ENCODE results near the gene SLC25A44. TPM values are rescaled to one million over a fixed set of nuclear protein-coding genes. Genes with fewer than 3 reads are reported as not detected.

Gene SLC25A44
- total RNA-seq, 1 experiment from 2014 or later, result 33.0 TPM

DNA sequence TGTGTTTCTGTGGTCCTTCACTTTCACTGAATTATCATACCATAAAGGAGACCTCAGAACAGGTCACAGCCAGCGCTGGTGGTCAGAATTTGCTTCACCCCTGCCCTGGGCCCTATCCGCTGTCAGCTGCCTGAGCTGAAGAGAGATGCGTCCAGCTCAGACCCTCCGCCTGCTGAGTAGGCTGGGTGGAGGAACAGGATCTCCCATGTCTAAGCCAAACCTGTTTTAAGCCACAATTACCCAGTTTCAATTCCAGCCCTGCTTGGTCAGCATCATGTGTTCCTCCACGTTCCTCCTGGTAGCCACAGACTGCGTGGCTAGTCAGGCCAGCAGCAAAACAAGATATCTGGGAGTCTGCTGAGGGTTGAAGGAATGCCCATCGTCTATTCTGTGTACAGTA lies 34.6 kb downstream of the SLC25A44 start:
- POLR2A ChIA-PET, result no interaction called here

DNA sequence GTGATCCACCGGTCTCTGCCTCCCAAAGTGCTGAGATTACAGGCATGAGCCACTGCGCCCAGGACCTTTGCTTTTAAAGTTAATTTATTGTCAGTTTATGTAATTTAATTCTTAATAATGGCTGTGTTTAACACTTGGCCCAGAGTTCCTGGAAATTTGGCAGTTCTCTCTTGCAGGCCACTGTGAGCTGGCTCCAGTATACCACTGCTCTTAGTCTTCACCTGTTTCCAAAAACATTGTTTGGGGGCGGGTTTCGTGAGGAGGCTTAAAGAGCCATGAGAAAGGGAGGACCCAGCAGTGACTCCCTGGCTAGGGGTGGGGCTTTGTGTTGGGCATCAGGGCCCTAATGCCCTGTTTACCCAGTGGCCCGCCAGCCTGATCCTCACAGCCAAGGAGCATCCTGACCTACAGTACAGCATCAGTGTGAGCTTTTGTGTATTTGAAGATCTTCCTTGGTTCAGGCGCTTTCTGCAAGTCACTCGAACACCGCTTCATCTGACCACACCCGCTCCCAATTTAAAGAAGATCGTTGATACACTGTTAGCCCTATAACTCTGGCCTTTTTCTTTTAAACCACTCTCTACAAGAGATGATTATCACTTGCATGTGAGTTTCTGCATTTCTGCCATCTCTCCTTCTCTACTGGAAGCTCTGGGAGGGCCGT lies 36.0 kb downstream of the SLC25A44 start:
- TF ChIP-seq, protein P1, sequence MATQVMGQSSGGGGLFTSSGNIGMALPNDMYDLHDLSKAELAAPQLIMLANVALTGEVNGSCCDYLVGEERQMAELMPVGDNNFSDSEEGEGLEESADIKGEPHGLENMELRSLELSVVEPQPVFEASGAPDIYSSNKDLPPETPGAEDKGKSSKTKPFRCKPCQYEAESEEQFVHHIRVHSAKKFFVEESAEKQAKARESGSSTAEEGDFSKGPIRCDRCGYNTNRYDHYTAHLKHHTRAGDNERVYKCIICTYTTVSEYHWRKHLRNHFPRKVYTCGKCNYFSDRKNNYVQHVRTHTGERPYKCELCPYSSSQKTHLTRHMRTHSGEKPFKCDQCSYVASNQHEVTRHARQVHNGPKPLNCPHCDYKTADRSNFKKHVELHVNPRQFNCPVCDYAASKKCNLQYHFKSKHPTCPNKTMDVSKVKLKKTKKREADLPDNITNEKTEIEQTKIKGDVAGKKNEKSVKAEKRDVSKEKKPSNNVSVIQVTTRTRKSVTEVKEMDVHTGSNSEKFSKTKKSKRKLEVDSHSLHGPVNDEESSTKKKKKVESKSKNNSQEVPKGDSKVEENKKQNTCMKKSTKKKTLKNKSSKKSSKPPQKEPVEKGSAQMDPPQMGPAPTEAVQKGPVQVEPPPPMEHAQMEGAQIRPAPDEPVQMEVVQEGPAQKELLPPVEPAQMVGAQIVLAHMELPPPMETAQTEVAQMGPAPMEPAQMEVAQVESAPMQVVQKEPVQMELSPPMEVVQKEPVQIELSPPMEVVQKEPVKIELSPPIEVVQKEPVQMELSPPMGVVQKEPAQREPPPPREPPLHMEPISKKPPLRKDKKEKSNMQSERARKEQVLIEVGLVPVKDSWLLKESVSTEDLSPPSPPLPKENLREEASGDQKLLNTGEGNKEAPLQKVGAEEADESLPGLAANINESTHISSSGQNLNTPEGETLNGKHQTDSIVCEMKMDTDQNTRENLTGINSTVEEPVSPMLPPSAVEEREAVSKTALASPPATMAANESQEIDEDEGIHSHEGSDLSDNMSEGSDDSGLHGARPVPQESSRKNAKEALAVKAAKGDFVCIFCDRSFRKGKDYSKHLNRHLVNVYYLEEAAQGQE (IDR thresholded peaks at IDR 0.05; ENCODE audit: insufficient read depth in 1 of 2, low read depth in 2 of 2, low read length in 1 of 2), result no peak
- TF ChIP-seq POLR2AphosphoS5 (IDR thresholded peaks at IDR 0.05; ENCODE audit: low read depth, low read length), result no peak
- TF ChIP-seq, protein P2, sequence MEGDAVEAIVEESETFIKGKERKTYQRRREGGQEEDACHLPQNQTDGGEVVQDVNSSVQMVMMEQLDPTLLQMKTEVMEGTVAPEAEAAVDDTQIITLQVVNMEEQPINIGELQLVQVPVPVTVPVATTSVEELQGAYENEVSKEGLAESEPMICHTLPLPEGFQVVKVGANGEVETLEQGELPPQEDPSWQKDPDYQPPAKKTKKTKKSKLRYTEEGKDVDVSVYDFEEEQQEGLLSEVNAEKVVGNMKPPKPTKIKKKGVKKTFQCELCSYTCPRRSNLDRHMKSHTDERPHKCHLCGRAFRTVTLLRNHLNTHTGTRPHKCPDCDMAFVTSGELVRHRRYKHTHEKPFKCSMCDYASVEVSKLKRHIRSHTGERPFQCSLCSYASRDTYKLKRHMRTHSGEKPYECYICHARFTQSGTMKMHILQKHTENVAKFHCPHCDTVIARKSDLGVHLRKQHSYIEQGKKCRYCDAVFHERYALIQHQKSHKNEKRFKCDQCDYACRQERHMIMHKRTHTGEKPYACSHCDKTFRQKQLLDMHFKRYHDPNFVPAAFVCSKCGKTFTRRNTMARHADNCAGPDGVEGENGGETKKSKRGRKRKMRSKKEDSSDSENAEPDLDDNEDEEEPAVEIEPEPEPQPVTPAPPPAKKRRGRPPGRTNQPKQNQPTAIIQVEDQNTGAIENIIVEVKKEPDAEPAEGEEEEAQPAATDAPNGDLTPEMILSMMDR (IDR thresholded peaks at IDR 0.05), result no peak
- no peak for TF ChIP-seq SIN3A (IDR thresholded peaks at IDR 0.05; ENCODE audit: borderline replicate concordance, insufficient read depth, low read depth, low read length)
- no peak for TF ChIP-seq TCF7L2 (IDR thresholded peaks at IDR 0.05; ENCODE audit: low read depth, low read length)
- Histone ChIP-seq H3K27me3 (ENCODE audit: control insufficient read depth, insufficient read depth, low read length) (no peaks in the 10 kb centered on the region), H3K27ac (ENCODE audit: low read length) (no peak overlapping the region), H3K9me3 (ENCODE audit: control insufficient read depth, insufficient read depth, low read depth, low read length) (no peaks in the 10 kb centered on the region), H3K4me1 (ENCODE audit: control insufficient read depth, insufficient read depth, low read length) (peaks cover 6% of the 10 kb centered on the region; the same call in 1 of the 2 replicates), H3K4me3 (ENCODE audit: low read depth in 2 of 2, low read length in 2 of 2) (no peak overlapping the region), H3K36me3 (ENCODE audit: control insufficient read depth, insufficient read depth, low read length) (no peaks in the 10 kb centered on the region)
- ChIA-PET CTCF (no interaction called here), POLR2A (no interaction called here)
- DNase-seq (ENCODE audit: low read depth, low spot score), result no peak
- BruUV-seq (replicated peaks), result no TSS peak
- in situ Hi-C loops (cut with HindIII; ENCODE audit: low pct_unique_long_range_greater_than_20kb, low sequenced_read_pairs), result no loop called here
- no peak for ATAC-seq
- intact Hi-C loops (cut with micrococcal nuclease; ENCODE audit: unreplicated experiment), result loop anchor here (5.0 kb wide), 1 partner anchor 227 kb away; no protein-coding TSS in a partner anchor

More for the DNA sequence above, 34.6 kb downstream of the SLC25A44 start:
- Histone ChIP-seq H3K4me3 (ENCODE audit: low read depth in 2 of 2, low read length in 2 of 2) (no peak overlapping the region), H3K9me3 (ENCODE audit: control insufficient read depth, insufficient read depth, low read depth, low read length) (no peaks in the 10 kb centered on the region), H3K27me3 (ENCODE audit: control insufficient read depth, insufficient read depth, low read length) (no peaks in the 10 kb centered on the region), H3K36me3 (ENCODE audit: control insufficient read depth, insufficient read depth, low read length) (peaks cover 2% of the 10 kb centered on the region; the same call in 1 of the 2 replicates), H3K27ac (ENCODE audit: low read length) (no peak overlapping the region), H3K4me1 (ENCODE audit: control insufficient read depth, insufficient read depth, low read length) (peaks cover 6% of the 10 kb centered on the region; the same call in 1 of the 2 replicates)
- intact Hi-C loops (cut with micrococcal nuclease; ENCODE audit: unreplicated experiment) (loop anchor here (5.0 kb wide), 1 partner anchor 229 kb away; no protein-coding TSS in a partner anchor), in situ Hi-C loops (cut with HindIII; ENCODE audit: low pct_unique_long_range_greater_than_20kb, low sequenced_read_pairs) (no loop called here)
- ATAC-seq, result no peak
- BruUV-seq (replicated peaks), result no TSS peak
- CTCF ChIA-PET, result interaction anchor here (0.7 kb wide), 1 partner anchor 132 kb away, joined by 6 read pairs; no protein-coding TSS in a partner anchor
- DNase-seq (ENCODE audit: low read depth, low spot score), result no peak
- TF ChIP-seq TCF7L2 (IDR thresholded peaks at IDR 0.05; ENCODE audit: low read depth, low read length) (no peak), SIN3A (IDR thresholded peaks at IDR 0.05; ENCODE audit: borderline replicate concordance, insufficient read depth, low read depth, low read length) (no peak), POLR2AphosphoS5 (IDR thresholded peaks at IDR 0.05; ENCODE audit: low read depth, low read length) (no peak)
- TF ChIP-seq, protein P2 (IDR thresholded peaks at IDR 0.05), result no peak
- TF ChIP-seq, protein P1 (IDR thresholded peaks at IDR 0.05; ENCODE audit: insufficient read depth in 1 of 2, low read depth in 2 of 2, low read length in 1 of 2), result no peak
